ENCODE measurements around the gene MYL10.

The MYL10 gene

GRCh38 chr7:101629171-101629570 is at the start of gene MYL10:
Gene MYL10 (minus strand): TSS chr7:101629296. CDS start chr7:101629118, 178 bp downstream.
- no peaks in the 10 kb centered on the region for H3K36me3 ChIP-seq (ENCODE audit: control insufficient read depth in 5 of 5, insufficient read depth in 5 of 5, low read length in 5 of 5)
- H3K4me3 ChIP-seq (ENCODE audit: low read depth in 1 of 5, low read length in 5 of 5): no peak within 1 kb of the TSS
- no peak within 1 kb of the TSS for H3K27ac ChIP-seq (ENCODE audit: low read depth, low read length)
- no peak within 1 kb of the TSS for H3K9ac ChIP-seq (ENCODE audit: low read length in 5 of 5)
- H3K4me1 ChIP-seq (ENCODE audit: control insufficient read depth in 5 of 5, insufficient read depth in 5 of 5, low read length in 5 of 5): peaks cover 0 to 4% (median 0%) of the 10 kb centered on the region in 5 donors
- peaks cover 17 to 31% (median 21%) of the 10 kb centered on the region in 5 donors for H3K27me3 ChIP-seq (ENCODE audit: control insufficient read depth in 5 of 5, insufficient read depth in 4 of 5, low read length in 5 of 5)
- H3K9me3 ChIP-seq (ENCODE audit: control insufficient read depth in 5 of 5, low read length in 5 of 5): peaks cover 2 to 6% (median 5%) of the 10 kb centered on the region in 5 donors

GRCh38 chr7:101678658-101679057 is 49.6 kb upstream of the MYL10 start:
- H3K27me3 ChIP-seq (ENCODE audit: control insufficient read depth in 5 of 5, insufficient read depth in 4 of 5, low read length in 5 of 5): peaks cover 0 to 4% (median 0%) of the 10 kb centered on the region in 5 donors
- H3K9ac ChIP-seq (ENCODE audit: low read length in 5 of 5): no peak overlapping the region
- peaks cover 12 to 19% (median 14%) of the 10 kb centered on the region in 5 donors for H3K4me1 ChIP-seq (ENCODE audit: control insufficient read depth in 5 of 5, insufficient read depth in 5 of 5, low read length in 5 of 5)
- H3K27ac ChIP-seq (ENCODE audit: low read depth, low read length): no peak overlapping the region
- H3K4me3 ChIP-seq (ENCODE audit: low read depth in 1 of 5, low read length in 5 of 5): no peak overlapping the region
- no peaks in the 10 kb centered on the region for H3K36me3 ChIP-seq (ENCODE audit: control insufficient read depth in 5 of 5, insufficient read depth in 5 of 5, low read length in 5 of 5)
- no peaks in the 10 kb centered on the region for H3K9me3 ChIP-seq (ENCODE audit: control insufficient read depth in 5 of 5, low read length in 5 of 5)

GRCh38 chr7:101677797-101678479 is 48.8 kb upstream of the MYL10 start:
- peaks cover 12 to 19% (median 14%) of the 10 kb centered on the region in 5 donors for H3K4me1 ChIP-seq (ENCODE audit: control insufficient read depth in 5 of 5, insufficient read depth in 5 of 5, low read length in 5 of 5)
- H3K27ac ChIP-seq (ENCODE audit: low read depth, low read length): no peak overlapping the region
- peaks cover 0 to 4% (median 0%) of the 10 kb centered on the region in 5 donors for H3K27me3 ChIP-seq (ENCODE audit: control insufficient read depth in 5 of 5, insufficient read depth in 4 of 5, low read length in 5 of 5)
- H3K36me3 ChIP-seq (ENCODE audit: control insufficient read depth in 5 of 5, insufficient read depth in 5 of 5, low read length in 5 of 5): no peaks in the 10 kb centered on the region
- H3K9ac ChIP-seq (ENCODE audit: low read length in 5 of 5): no peak overlapping the region
- no peak overlapping the region for H3K4me3 ChIP-seq (ENCODE audit: low read depth in 1 of 5, low read length in 5 of 5)
- H3K9me3 ChIP-seq (ENCODE audit: control insufficient read depth in 5 of 5, low read length in 5 of 5): peaks cover 0 to 6% (median 3%) of the 10 kb centered on the region in 5 donors

- H3K36me3 ChIP-seq (ENCODE audit: control insufficient read depth in 5 of 5, insufficient read depth in 5 of 5, low read length in 5 of 5): no peaks in the 10 kb centered on the region
- H3K27me3 ChIP-seq (ENCODE audit: control insufficient read depth in 5 of 5, insufficient read depth in 4 of 5, low read length in 5 of 5): peaks cover 0 to 4% (median 0%) of the 10 kb centered on the region in 5 donors
- H3K9me3 ChIP-seq (ENCODE audit: control insufficient read depth in 5 of 5, low read length in 5 of 5): peaks cover 0 to 6% (median 3%) of the 10 kb centered on the region in 5 donors
- H3K4me1 ChIP-seq (ENCODE audit: control insufficient read depth in 5 of 5, insufficient read depth in 5 of 5, low read length in 5 of 5): peaks cover 12 to 19% (median 14%) of the 10 kb centered on the region in 5 donors
- no peak overlapping the region for H3K4me3 ChIP-seq (ENCODE audit: low read depth in 1 of 5, low read length in 5 of 5)
- H3K9ac ChIP-seq (ENCODE audit: low read length in 5 of 5): no peak overlapping the region
- no peak overlapping the region for H3K27ac ChIP-seq (ENCODE audit: low read depth, low read length)
Measured at GRCh38 chr7:101677391-101677790, 48.3 kb upstream of the MYL10 start.

- Histone ChIP-seq H3K9ac (ENCODE audit: low read length in 5 of 5) (no peak overlapping the region), H3K4me1 (ENCODE audit: control insufficient read depth in 5 of 5, insufficient read depth in 5 of 5, low read length in 5 of 5) (peaks cover 12 to 22% (median 15%) of the 10 kb centered on the region in 5 donors), H3K4me3 (ENCODE audit: low read depth in 1 of 5, low read length in 5 of 5) (no peak overlapping the region), H3K27ac (ENCODE audit: low read depth, low read length) (no peak overlapping the region), H3K9me3 (ENCODE audit: control insufficient read depth in 5 of 5, low read length in 5 of 5) (peaks cover 0 to 6% (median 3%) of the 10 kb centered on the region in 5 donors), H3K27me3 (ENCODE audit: control insufficient read depth in 5 of 5, insufficient read depth in 4 of 5, low read length in 5 of 5) (peaks cover 0 to 4% (median 0%) of the 10 kb centered on the region in 5 donors), H3K36me3 (ENCODE audit: control insufficient read depth in 5 of 5, insufficient read depth in 5 of 5, low read length in 5 of 5) (no peaks in the 10 kb centered on the region)
Measured at GRCh38 chr7:101676956-101677355, 47.9 kb upstream of the MYL10 start.

DNA sequence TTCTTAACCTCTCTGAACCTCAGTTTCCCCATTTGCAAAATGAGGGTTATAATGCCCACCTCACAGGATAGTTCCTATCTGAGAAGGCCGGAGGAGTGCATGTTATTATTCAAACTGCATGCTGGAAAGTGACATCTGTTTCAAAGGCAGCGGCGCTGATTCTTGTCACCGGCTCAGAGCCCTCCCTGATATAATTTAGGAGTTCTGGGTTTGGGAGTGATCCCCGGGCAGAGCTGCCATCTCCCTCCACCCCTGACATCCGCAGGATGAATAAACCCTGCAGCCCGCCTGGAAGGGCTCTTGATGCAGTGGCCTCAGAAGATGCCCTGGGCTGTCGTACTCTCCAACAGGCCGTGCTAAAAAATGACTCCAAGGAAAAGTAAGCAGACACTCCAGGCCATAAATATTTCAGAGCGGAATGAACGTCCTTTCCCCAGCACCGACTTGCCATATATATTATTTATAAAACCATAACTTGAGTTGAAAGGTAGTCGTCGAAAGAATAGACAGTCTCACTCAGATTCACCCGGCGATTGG is 47.0 kb upstream of the MYL10 start:
- Histone ChIP-seq H3K4me1 (ENCODE audit: control insufficient read depth in 5 of 5, insufficient read depth in 5 of 5, low read length in 5 of 5) (peaks cover 8 to 23% (median 16%) of the 10 kb centered on the region in 5 donors), H3K9ac (ENCODE audit: low read length in 5 of 5) (no peak overlapping the region), H3K36me3 (ENCODE audit: control insufficient read depth in 5 of 5, insufficient read depth in 5 of 5, low read length in 5 of 5) (no peaks in the 10 kb centered on the region), H3K4me3 (ENCODE audit: low read depth in 1 of 5, low read length in 5 of 5) (no peak overlapping the region), H3K27ac (ENCODE audit: low read depth, low read length) (no peak overlapping the region), H3K9me3 (ENCODE audit: control insufficient read depth in 5 of 5, low read length in 5 of 5) (peaks cover 0 to 6% (median 3%) of the 10 kb centered on the region in 5 donors), H3K27me3 (ENCODE audit: control insufficient read depth in 5 of 5, insufficient read depth in 4 of 5, low read length in 5 of 5) (peaks cover 0 to 4% (median 0%) of the 10 kb centered on the region in 5 donors)

DNA sequence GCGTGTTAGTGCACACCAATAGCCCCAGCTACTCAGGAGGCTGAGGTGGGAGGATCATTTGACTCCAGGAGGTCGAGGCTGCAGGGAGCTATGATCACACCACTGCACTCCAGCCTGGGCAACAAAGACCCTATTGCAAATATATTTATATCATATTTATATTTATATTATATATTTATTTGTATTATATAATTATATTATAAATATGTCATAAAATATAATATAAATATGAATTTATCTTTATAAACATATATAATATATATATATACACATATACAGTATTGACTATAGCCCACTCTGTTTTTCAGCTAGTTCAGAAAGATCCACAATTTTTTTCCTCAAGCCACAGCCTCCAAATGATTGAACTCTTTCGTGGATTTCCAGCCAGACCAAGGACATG is 45.3 kb upstream of the MYL10 start:
- Histone ChIP-seq H3K9ac (ENCODE audit: low read length in 5 of 5) (no peak overlapping the region), H3K36me3 (ENCODE audit: control insufficient read depth in 5 of 5, insufficient read depth in 5 of 5, low read length in 5 of 5) (no peaks in the 10 kb centered on the region), H3K27ac (ENCODE audit: low read depth, low read length) (no peak overlapping the region), H3K9me3 (ENCODE audit: control insufficient read depth in 5 of 5, low read length in 5 of 5) (peaks cover 0 to 6% (median 3%) of the 10 kb centered on the region in 5 donors), H3K27me3 (ENCODE audit: control insufficient read depth in 5 of 5, insufficient read depth in 4 of 5, low read length in 5 of 5) (peaks cover 0 to 4% (median 0%) of the 10 kb centered on the region in 5 donors), H3K4me1 (ENCODE audit: control insufficient read depth in 5 of 5, insufficient read depth in 5 of 5, low read length in 5 of 5) (peaks cover 2 to 16% (median 10%) of the 10 kb centered on the region in 5 donors), H3K4me3 (ENCODE audit: low read depth in 1 of 5, low read length in 5 of 5) (no peak overlapping the region)

GRCh38 chr7:101673951-101674350 is 44.9 kb upstream of the MYL10 start:
- no peak overlapping the region for H3K4me3 ChIP-seq (ENCODE audit: low read depth in 1 of 5, low read length in 5 of 5)
- no peaks in the 10 kb centered on the region for H3K36me3 ChIP-seq (ENCODE audit: control insufficient read depth in 5 of 5, insufficient read depth in 5 of 5, low read length in 5 of 5)
- H3K27ac ChIP-seq (ENCODE audit: low read depth, low read length): no peak overlapping the region
- peaks cover under 1 to 6% (median 3%) of the 10 kb centered on the region in 5 donors for H3K9me3 ChIP-seq (ENCODE audit: control insufficient read depth in 5 of 5, low read length in 5 of 5)
- H3K27me3 ChIP-seq (ENCODE audit: control insufficient read depth in 5 of 5, insufficient read depth in 4 of 5, low read length in 5 of 5): peaks cover 0 to 4% (median 0%) of the 10 kb centered on the region in 5 donors
- peaks cover 2 to 16% (median 10%) of the 10 kb centered on the region in 5 donors for H3K4me1 ChIP-seq (ENCODE audit: control insufficient read depth in 5 of 5, insufficient read depth in 5 of 5, low read length in 5 of 5)
- H3K9ac ChIP-seq (ENCODE audit: low read length in 5 of 5): no peak overlapping the region

GRCh38 chr7:101673315-101673714 is 44.2 kb upstream of the MYL10 start:
- Histone ChIP-seq H3K27me3 (ENCODE audit: control insufficient read depth in 5 of 5, insufficient read depth in 4 of 5, low read length in 5 of 5) (peaks cover 0 to 4% (median 0%) of the 10 kb centered on the region in 5 donors), H3K36me3 (ENCODE audit: control insufficient read depth in 5 of 5, insufficient read depth in 5 of 5, low read length in 5 of 5) (no peaks in the 10 kb centered on the region), H3K4me1 (ENCODE audit: control insufficient read depth in 5 of 5, insufficient read depth in 5 of 5, low read length in 5 of 5) (peaks cover 0 to 12% (median 10%) of the 10 kb centered on the region in 5 donors), H3K27ac (ENCODE audit: low read depth, low read length) (no peak overlapping the region), H3K4me3 (ENCODE audit: low read depth in 1 of 5, low read length in 5 of 5) (no peak overlapping the region), H3K9ac (ENCODE audit: low read length in 5 of 5) (no peak overlapping the region), H3K9me3 (ENCODE audit: control insufficient read depth in 5 of 5, low read length in 5 of 5) (peaks cover 3 to 6% (median 3%) of the 10 kb centered on the region in 5 donors)
